Glutamatergic neuron (in vitro differentiated cells): Measurements from ENCODE around the gene C20orf141. TPM values are rescaled to one million over a fixed set of nuclear protein-coding genes. Genes with fewer than 3 reads are reported as not detected.
A peak's percentile ranks its signal among the peaks of the same experiment; 100 is the strongest.

Source experiments
- DNase-seq: peaks from one replicate; pipeline ENCODE4 v3.0.0; 2022
- H3K27ac Mint-ChIP-seq: one replicate; pipeline ENCODE4 v1.8.0; 2020; ENCODE audit warnings: mild to moderate bottlenecking, mixed read lengths, inconsistent platforms; ENCODE audit not compliant: unreplicated experiment
- H3K27me3 Mint-ChIP-seq: one replicate; pipeline ENCODE4 v1.8.0; 2020; ENCODE audit warnings: mild to moderate bottlenecking, moderate library complexity, mixed read lengths, inconsistent platforms; ENCODE audit not compliant: unreplicated experiment
- H3K36me3 Mint-ChIP-seq: one replicate; pipeline ENCODE4 v1.8.0; 2020; ENCODE audit warnings: mild to moderate bottlenecking, mixed read lengths, inconsistent platforms; ENCODE audit not compliant: unreplicated experiment
- H3K4me1 Mint-ChIP-seq: one replicate; pipeline ENCODE4 v1.8.0; 2020; ENCODE audit warnings: mild to moderate bottlenecking, low read depth, mixed read lengths, inconsistent platforms; ENCODE audit not compliant: unreplicated experiment
- H3K4me3 Mint-ChIP-seq: one replicate; pipeline ENCODE4 v1.8.0; 2020; ENCODE audit warnings: mild to moderate bottlenecking, mixed read lengths, inconsistent platforms; ENCODE audit not compliant: unreplicated experiment
- H3K9me3 Mint-ChIP-seq: one replicate; pipeline ENCODE4 v1.8.0; 2020; ENCODE audit warnings: mild to moderate bottlenecking, moderate library complexity, mixed read lengths, inconsistent platforms; ENCODE audit not compliant: unreplicated experiment
- total RNA-seq: library from RNA; stranded (reverse); fragmentation: NEBNext Ultra II Directional; extraction: Animal tissue kit (Norgen Biotek cat#: 25700); gene quantifications from one replicate; pipeline ENCODE4 v1.2.1, GENCODE V29; 2021; ENCODE audit not compliant: unreplicated experiment
- TF ChIP-seq, protein P1 (sequence below): fragments of 200-600 bp; sonication (generic); IDR thresholded peaks from one replicate; pipeline ENCODE4 v1.5.0; 2021; ENCODE audit not compliant: partially characterized antibody, unreplicated experiment

Gene C20orf141
- total RNA-seq, 1 donor from 2014 or later, result not detected

GRCh38 chr20:2840967-2841531, 26.3 kb downstream of the C20orf141 start:
- Mint-ChIP-seq H3K4me1 (peaks cover 4% of the 10 kb centered on the region), H3K4me3 (peak overlapping the region; percentile 93), H3K27ac (peak overlapping the region; percentile 48), H3K36me3 (peaks cover 7% of the 10 kb centered on the region), H3K27me3 (peaks cover 6% of the 10 kb centered on the region), H3K9me3 (peaks cover 2% of the 10 kb centered on the region)
- DNase-seq, result peak; percentile 69
- TF ChIP-seq, protein P1, sequence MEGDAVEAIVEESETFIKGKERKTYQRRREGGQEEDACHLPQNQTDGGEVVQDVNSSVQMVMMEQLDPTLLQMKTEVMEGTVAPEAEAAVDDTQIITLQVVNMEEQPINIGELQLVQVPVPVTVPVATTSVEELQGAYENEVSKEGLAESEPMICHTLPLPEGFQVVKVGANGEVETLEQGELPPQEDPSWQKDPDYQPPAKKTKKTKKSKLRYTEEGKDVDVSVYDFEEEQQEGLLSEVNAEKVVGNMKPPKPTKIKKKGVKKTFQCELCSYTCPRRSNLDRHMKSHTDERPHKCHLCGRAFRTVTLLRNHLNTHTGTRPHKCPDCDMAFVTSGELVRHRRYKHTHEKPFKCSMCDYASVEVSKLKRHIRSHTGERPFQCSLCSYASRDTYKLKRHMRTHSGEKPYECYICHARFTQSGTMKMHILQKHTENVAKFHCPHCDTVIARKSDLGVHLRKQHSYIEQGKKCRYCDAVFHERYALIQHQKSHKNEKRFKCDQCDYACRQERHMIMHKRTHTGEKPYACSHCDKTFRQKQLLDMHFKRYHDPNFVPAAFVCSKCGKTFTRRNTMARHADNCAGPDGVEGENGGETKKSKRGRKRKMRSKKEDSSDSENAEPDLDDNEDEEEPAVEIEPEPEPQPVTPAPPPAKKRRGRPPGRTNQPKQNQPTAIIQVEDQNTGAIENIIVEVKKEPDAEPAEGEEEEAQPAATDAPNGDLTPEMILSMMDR, result no peak

DNA sequence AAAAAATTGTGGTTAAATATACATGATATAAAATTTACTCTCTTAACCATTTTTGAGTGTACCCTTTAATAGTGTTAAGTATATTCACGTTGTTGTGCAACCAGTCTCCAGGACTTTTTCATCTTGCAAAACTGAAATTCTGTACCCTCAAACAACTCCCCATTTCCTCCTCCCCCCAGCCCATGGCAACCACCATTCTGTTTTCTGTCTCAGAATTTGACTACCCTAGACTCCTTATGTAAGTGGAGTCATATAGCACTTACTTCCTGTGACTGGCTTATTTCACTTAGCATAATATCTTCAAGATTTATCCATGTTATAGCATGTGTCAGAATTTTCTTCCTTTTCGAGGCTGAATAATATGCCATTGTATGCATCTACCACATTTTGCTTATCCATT, 30.8 kb downstream of the C20orf141 start:
- Mint-ChIP-seq H3K9me3 (no peaks in the 10 kb centered on the region), H3K36me3 (no peaks in the 10 kb centered on the region), H3K27me3 (peaks cover 3% of the 10 kb centered on the region), H3K27ac (no peak overlapping the region), H3K4me1 (peaks cover 4% of the 10 kb centered on the region), H3K4me3 (no peak overlapping the region)
- DNase-seq, result no peak
- TF ChIP-seq, protein P1, result no peak

GRCh38 chr20:2846698-2847097, 31.9 kb downstream of the C20orf141 start:
- no peaks in the 10 kb centered on the region for H3K27me3 Mint-ChIP-seq
- no peak overlapping the region for H3K4me3 Mint-ChIP-seq
- no peak for DNase-seq
- no peak overlapping the region for H3K27ac Mint-ChIP-seq
- TF ChIP-seq, protein P1, result no peak
- no peaks in the 10 kb centered on the region for H3K9me3 Mint-ChIP-seq
- no peaks in the 10 kb centered on the region for H3K4me1 Mint-ChIP-seq
- no peaks in the 10 kb centered on the region for H3K36me3 Mint-ChIP-seq

GRCh38 chr20:2847802-2848201, 33.0 kb downstream of the C20orf141 start:
- DNase-seq, result no peak
- H3K9me3 Mint-ChIP-seq, result no peaks in the 10 kb centered on the region
- TF ChIP-seq, protein P1, result no peak
- H3K27ac Mint-ChIP-seq, result peak overlapping the region; percentile 72
- no peak overlapping the region for H3K4me3 Mint-ChIP-seq
- H3K27me3 Mint-ChIP-seq, result no peaks in the 10 kb centered on the region
- H3K36me3 Mint-ChIP-seq, result no peaks in the 10 kb centered on the region
- no peaks in the 10 kb centered on the region for H3K4me1 Mint-ChIP-seq

DNA sequence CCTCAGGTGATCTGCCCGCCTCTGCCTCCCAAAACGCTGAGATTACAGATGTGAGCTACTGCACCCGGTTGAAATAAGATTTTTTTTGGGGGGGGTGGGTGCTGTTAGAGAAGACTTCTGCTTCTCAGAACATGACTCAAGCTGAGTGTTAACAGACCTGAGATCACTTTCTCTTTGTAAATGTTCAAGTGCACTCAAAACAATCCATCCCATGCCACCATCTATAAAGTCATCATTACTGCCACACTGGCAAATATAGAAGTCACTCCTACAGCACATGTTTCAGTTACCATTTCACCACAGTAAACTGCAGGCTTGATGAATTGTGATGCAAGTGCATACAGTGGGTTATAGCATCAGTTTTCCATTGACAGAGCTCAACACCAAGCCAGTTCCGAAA, 34.7 kb downstream of the C20orf141 start:
- DNase-seq, result no peak
- no peak overlapping the region for H3K27ac Mint-ChIP-seq
- no peaks in the 10 kb centered on the region for H3K27me3 Mint-ChIP-seq
- no peak overlapping the region for H3K4me3 Mint-ChIP-seq
- H3K9me3 Mint-ChIP-seq, result no peaks in the 10 kb centered on the region
- H3K4me1 Mint-ChIP-seq, result no peaks in the 10 kb centered on the region
- TF ChIP-seq, protein P1, result no peak
- no peaks in the 10 kb centered on the region for H3K36me3 Mint-ChIP-seq
